Activated T-cell treated with anti-CD3 and anti-CD28 coated beads for 1 hour (primary cell): ENCODE results near the gene ABCC6.
"Not testable (repeated sequence)": the region's sequence is repeated elsewhere in the genome, so short reads cannot be mapped to it uniquely, and the experiment has no call there.

ENCODE experiments used
- DNase-seq: peaks from one replicate; pipeline ENCODE4 v3.0.0-alpha.2; 2020; ENCODE audit warnings: low read depth

Gene ABCC6

DNA sequence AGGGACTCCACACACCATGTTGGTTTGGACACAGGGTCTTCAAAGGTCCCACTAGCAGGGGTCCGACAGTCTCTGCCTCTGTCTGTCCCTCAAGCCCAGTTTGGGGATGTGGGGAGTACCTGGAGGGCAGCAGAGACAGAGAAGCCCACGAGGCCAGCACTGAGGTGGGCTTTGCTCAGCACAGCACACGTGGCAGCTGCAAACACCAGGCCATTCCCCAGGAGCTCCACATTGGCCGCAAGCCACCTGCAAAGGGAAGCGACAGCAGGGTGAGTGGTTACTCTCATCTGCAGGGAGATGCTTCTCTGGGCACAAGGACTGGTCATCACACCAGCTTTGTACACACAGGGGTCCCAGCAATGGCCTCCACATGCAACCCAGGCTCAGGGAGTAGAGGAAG is 62.0 kb downstream of the ABCC6 start:
- DNase-seq, result no peak

DNA sequence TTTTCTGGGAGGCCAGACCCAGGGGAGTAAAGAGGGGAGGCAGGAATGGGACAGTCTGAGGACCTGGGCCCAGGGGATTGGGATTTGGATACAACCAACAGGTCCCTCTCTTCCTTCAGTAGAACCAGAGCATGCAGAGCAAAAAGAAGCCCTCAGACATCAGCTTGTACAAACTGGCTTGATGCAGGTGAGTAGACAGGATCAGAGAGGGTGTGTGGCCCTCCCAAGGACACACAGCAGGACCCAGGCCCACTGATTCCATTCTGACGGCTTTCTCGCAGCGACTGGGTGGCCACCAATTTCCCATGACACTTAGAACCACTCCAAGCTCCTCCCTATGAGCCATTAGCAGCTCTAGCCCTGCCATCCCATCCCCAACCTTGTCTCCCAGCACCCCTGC is 63.6 kb downstream of the ABCC6 start:
- no peak for DNase-seq

- DNase-seq, result no peak
Measured at GRCh38 chr16:16158741-16159374, 64.4 kb downstream of the ABCC6 start.

DNA sequence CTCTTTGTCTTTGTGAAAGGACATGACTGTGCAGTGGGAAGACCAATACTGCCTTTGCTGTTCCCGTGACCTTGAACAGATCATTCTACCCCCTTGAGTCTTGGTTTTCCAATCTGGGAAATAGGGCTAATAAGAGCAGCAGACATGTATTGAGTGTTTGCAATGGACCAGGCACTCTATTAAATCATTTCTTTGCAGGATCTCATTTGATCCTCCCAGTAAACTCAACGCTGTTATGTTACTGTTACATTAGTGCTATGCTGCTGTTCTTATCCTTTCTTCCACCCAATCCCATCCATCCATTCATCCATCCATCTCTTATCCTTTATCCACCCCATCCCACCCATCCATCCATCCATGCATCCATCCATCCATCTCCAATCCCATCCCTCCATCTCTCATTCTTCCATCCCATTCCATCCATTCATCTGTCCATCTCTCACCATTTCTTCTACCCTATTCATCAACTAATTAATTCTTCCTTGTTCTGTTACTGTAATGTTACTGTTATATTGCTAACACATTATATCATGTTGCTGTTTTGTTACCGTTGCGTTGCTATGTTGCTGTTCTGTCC is 65.1 kb downstream of the ABCC6 start:
- DNase-seq, result no peak

GRCh38 chr16:16157166-16157565 is 66.1 kb downstream of the ABCC6 start:
- DNase-seq, result no peak

DNA sequence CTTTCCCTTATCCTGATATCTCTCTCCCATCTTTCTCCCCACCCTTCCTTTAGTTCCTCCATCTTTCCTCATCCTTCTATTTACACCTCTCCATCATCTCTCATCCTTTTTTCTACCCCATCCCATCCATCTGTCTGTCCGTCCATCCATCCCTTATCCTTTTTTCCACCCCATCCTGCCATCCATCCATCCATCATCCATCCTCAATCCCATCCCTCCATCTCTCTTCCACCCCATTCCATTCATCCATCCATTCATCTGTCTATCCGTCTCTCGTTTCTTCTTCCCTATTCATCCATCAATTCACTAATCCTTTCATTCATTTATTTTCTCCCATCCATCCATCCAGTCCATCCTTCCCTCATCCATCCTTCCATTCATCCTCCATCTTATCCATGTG is 68.1 kb downstream of the ABCC6 start:
- no peak for DNase-seq

GRCh38 chr16:16154281-16154951 is 68.9 kb downstream of the ABCC6 start:
- no peak for DNase-seq

GRCh38 chr16:16153000-16153399 is 70.3 kb downstream of the ABCC6 start:
- not testable (repeated sequence) for DNase-seq

DNA sequence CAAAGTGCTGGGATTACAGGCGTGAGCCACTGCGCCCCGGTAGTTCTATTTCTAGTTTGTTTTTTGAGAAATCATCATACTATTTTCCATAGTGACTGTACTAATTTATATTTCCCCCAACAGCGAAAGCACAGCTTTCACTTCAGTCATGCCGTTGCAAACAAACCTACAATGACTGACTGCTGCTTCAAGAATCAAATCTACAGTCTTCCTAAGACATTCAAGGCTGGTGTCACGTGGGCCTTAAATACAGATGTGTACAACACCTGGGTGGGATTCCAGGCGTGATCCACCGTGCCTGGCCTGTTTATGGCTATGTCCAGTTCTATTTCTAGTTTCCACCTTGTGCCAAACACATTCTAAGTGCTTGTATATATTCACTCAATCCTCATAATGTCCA is 72.0 kb downstream of the ABCC6 start:
- no peak for DNase-seq

DNA sequence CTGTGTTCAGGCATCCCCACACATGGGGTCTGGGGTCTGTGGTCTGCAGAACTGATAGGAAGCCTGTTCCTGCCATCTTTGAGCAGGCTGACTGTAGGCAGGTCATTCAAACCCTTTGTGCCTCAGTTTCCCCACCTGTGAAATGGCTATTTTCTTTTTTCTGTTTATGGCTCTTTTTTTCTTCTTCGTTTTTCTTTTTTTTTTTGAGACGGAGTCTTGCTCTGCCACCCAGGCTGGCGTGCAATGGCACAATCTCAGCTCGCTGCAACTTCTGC is 72.5 kb downstream of the ABCC6 start:
- DNase-seq, result no peak

- no peak for DNase-seq
Measured at GRCh38 chr16:16150117-16150877, 73.0 kb downstream of the ABCC6 start.

DNA sequence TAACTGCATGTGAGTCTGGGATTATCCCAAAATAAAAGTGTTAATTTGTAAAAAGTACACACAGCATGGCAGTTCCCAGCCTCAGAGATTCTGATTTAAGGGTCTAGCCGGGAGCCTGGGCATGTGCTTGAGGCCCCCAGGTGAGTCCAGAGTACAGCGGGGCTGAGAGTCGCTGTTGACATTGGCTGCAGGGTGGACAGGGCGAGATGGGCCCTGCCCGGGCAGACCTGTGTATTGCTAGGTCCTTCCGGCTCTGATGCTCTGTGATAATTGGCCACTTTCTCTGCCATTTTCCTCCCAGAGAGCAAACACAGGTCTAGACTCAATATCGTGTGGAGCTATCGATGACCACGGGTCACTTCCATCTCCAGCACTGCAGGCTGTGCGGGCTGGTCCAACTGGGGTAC is 73.6 kb downstream of the ABCC6 start:
- DNase-seq, result no peak

DNA sequence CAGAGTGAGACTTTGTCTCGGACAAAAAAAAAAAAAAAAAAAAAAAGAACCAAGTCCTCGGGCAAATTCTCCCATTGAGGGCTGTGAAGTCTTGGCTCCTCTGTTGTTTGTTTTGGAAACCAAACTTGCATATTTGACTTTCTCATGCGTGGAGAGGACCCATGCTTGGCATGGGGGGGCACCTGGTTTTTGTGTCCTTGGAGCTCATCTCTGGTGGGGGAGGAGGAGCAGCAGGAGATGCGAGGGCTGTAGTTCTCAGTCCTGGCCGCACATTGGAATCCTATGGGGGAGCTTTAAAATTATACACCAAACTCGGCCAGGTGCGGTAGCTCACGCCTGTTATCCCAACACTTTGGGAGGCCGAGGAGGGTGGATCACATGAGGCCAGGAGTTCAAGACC is 74.5 kb downstream of the ABCC6 start:
- DNase-seq, result no peak

DNA sequence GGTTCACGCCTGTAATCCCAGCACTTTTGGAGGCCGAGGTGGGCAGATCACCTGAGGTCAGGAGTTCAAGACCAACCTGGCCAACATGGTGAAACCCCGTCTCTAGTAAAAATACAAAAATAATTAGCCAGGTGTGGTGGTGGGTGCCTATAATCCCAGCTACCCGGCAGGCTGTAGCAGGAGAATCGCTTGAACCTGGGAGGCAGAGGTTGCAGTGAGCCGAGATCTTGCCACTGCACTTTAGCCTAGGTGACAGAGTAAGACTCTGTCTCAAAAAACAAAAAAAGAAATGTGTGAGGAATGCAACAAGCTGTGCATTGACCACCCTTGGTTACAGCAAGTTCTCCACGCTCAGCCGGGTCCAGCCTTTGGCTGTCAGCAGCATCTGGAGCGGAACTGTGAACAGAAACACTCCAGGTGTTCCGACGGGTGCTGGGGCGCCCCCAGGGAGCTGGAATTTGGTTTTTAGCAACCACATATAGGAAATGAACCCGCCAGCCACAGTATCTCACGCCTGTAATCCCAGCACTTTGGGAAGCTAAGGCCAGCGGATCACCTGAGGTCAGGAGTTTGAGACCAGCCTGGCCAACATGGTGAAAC is 75.2 kb downstream of the ABCC6 start:
- DNase-seq, result not testable (repeated sequence)

DNA sequence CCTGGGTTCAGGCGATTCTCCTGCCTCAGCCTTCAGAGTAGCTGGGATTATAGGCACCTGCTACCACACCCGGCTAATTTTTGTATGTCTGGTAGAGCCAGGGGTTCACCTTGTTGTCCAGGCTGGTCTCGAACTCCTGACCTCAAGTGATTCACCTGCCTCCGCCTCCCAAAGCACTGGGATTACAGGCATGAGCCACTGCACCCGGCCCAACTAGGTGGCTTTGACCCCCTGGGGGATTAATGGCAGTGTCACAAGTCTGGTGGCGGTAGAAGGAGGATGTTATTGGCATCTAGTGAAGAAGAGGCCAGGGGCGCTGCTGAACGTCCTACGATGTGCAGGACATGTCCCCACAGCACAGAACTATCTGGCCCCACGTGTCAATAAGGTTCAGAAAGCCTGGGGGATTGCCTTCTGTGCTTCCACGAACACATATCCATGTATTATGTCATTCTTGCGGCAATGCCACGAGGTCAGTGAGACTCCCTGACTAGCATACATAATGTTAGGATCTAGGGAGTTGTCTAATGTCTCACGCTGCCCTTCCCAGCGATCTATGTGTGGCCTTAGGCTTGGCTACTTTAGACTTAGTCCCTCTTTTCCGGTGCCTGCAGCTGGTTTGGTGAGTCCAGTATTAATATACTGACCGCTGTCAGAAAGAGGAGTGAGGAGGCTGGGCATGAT is 75.8 kb downstream of the ABCC6 start:
- DNase-seq, result no peak

- no peak for DNase-seq
Measured at GRCh38 chr16:16146380-16147315, 76.6 kb downstream of the ABCC6 start.

GRCh38 chr16:16145286-16145685 is 78.0 kb downstream of the ABCC6 start:
- DNase-seq, result no peak

GRCh38 chr16:16144416-16144815 is 78.9 kb downstream of the ABCC6 start:
- DNase-seq, result no peak

GRCh38 chr16:16143931-16144330 is 79.4 kb downstream of the ABCC6 start:
- no peak for DNase-seq

DNA sequence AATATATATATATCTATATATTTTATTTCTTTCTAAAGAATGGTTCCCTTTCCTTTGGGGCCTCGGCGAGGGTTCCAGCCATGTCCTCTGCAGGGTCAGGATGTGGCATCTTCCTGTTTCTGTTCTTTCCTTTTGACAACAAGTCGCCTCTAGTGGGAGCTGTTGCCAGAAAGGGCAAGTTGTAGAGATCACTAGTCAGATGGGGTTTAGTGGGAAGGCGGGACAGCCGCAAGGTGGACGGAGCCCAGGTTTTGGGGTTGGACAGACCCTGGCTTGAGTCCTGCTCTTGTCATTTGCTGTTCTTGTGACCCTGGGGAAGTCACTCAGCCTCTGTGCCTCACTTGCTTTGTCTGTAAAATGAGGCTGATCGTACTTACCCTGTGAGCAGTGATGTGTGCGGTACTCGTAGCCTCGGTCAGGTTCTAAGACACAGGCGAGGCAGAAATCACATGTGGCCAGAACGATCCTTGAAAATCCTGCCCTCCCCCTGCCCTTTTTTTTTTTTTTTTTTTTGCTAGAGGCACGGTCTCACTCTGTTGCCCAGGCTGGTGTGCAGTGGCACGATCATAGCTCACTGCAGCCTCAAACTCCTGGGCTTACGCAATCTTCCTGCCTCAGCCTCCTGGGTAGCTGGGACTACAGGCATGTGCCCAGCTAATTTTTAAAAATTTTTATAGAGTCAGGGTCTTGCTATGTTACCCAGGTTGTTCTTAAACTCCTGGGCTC is 80.1 kb downstream of the ABCC6 start:
- no peak for DNase-seq
